K562 (cell line): ENCODE results near the gene NDOR1. TPM values are rescaled to one million over a fixed set of nuclear protein-coding genes. Genes with fewer than 3 reads are reported as not detected.

Experiments used
- ARID1B ChIP-seq: fragments of 450-650 bp; IDR thresholded peaks from 2 replicates; pipeline ENCODE4 v1.6.1; 2016; ENCODE audit warnings: antibody characterized with exemption, mild to moderate bottlenecking, inconsistent platforms
- CEBPB ChIP-seq: fragments of 450-650 bp; IDR thresholded peaks from 2 replicates; pipeline ENCODE4 v1.6.1; 2016; ENCODE audit warnings: missing genetic modification characterization, missing compliant biosample characterization
- CHD1 ChIP-seq: fragments of 200-600 bp; sonication (generic); IDR thresholded peaks from one replicate; pipeline ENCODE4 v1.6.1; 2012; ENCODE audit warnings: mild to moderate bottlenecking, moderate library complexity, low read length, inconsistent platforms
- CHD7 ChIP-seq: fragments of 200-600 bp; sonication (generic); IDR thresholded peaks from one replicate; pipeline ENCODE4 v1.6.1; 2012; ENCODE audit warnings: mild to moderate bottlenecking, low read depth, low read length, inconsistent platforms
- MYBL2 ChIP-seq, 2 experiments: fragments of 450-650 bp in 1 of 2; sonication (generic) in 1 of 2; formaldehyde crosslinking in 1 of 2; IDR thresholded peaks; 2 replicates each; pipeline versions ENCODE4 v1.6.1 to v1.8.1; 2017 to 2022; ENCODE audit warnings: borderline replicate concordance in 1 of 2, inconsistent platforms in 1 of 2, low read depth in 1 of 2, mild to moderate bottlenecking in 1 of 2, missing genetic modification reagents in 1 of 2, moderate library complexity in 1 of 2
- NFE2L1 ChIP-seq: fragments of 450-650 bp; IDR thresholded peaks from 2 replicates; pipeline ENCODE4 v1.6.1; 2016; ENCODE audit warnings: missing genetic modification characterization, low read depth, mild to moderate bottlenecking, missing compliant biosample characterization, moderate library complexity, borderline replicate concordance
- ZNF124 ChIP-seq: sonication (generic); formaldehyde crosslinking; IDR thresholded peaks from 2 replicates; pipeline ENCODE4 v1.8.1; 2022; ENCODE audit warnings: missing genetic modification reagents
- ZNF431 ChIP-seq: sonication (generic); formaldehyde crosslinking; IDR thresholded peaks from 2 replicates; pipeline ENCODE4 v1.8.0; 2022; ENCODE audit warnings: mild to moderate bottlenecking, missing genetic modification reagents
- ZNF57 ChIP-seq: fragments of 450-650 bp; formaldehyde crosslinking; IDR thresholded peaks from 2 replicates; pipeline ENCODE4 v1.4.0; 2020; ENCODE audit warnings: mild to moderate bottlenecking, moderate library complexity
- polyA plus RNA-seq, 8 experiments: library from polyadenylated mRNA; depleted of rRNA in 4 of 8; stranded (reverse) in 5 of 8; unstranded in 3 of 8; fragments of >200 nt; fragmentation: Nextera tagmentation in 2 of 8; fragmentation: Illumina TruSeq in 1 of 8; extraction: Ambion mirVana in 2 of 8; extraction: Trizol in 1 of 8; gene quantifications; 2 replicates each; pipeline versions ENCODE4 v1.2.1 to v1.2.3, GENCODE V29; 2011 to 2014; ENCODE audit warnings: inconsistent platforms in 1 of 8, missing spikeins in 1 of 8
- total RNA-seq, 7 experiments: library from RNA; depleted of rRNA in 6 of 7; stranded (reverse); fragments of >200 nt in 6 of 7; fragmentation: Illumina TruSeq in 2 of 7; extraction: Trizol in 2 of 7; gene quantifications; 2 replicates each; pipeline versions ENCODE4 v1.2.1 to v1.2.3, GENCODE V29; 2011 to 2021; ENCODE audit warnings: low replicate concordance in 1 of 7

The NDOR1 gene
- total and polyA plus RNA-seq, 9 of the 15 experiments (the other 6 are each of a cell fraction or from before 2014, with no cell fraction given), result 0.06 to 36.9 (median 6.9) TPM

- TF ChIP-seq CHD7, result no peak
- TF ChIP-seq CHD1, result no peak
- TF ChIP-seq NFE2L1 (tag), result no peak
- TF ChIP-seq ARID1B, result no peak
- TF ChIP-seq ZNF124 (CRISPR knock-in tag), result no peak
- no peak for TF ChIP-seq CEBPB (tag)
- no peak for TF ChIP-seq ZNF431 (CRISPR knock-in tag)
- no peak for TF ChIP-seq MYBL2 (IDR thresholded peaks at IDR 0.05; ENCODE audit: low read depth)
- TF ChIP-seq MYBL2 (CRISPR knock-in tag; IDR thresholded peaks at IDR 0.05; ENCODE audit: borderline replicate concordance), result no peak
- no peak for TF ChIP-seq ZNF57 (CRISPR knock-in tag)
These were observed 16.9 kb downstream of the NDOR1 start, which contains the start of gene RNF208 (continued) for GRCh38 chr9:137222190-137223077.
